IPS-18c (cell line): ENCODE results near the gene OR1E1.
"Not testable (repeated sequence)": the region's sequence is repeated elsewhere in the genome, so short reads cannot be mapped to it uniquely, and the experiment has no call there.

Experiments
- H3K4me3 ChIP-seq: 2 replicates; pipeline ENCODE4 v1.7.0; 2013; ENCODE audit warnings: low read depth, mild to moderate bottlenecking, low read length, moderate library complexity; ENCODE audit not compliant: insufficient read depth
- H3K9me3 ChIP-seq: one replicate; pipeline ENCODE4 v1.6.1; 2013; ENCODE audit warnings: mild to moderate bottlenecking, low read length, moderate library complexity; ENCODE audit not compliant: control insufficient read depth, insufficient read depth

The OR1E1 gene

DNA sequence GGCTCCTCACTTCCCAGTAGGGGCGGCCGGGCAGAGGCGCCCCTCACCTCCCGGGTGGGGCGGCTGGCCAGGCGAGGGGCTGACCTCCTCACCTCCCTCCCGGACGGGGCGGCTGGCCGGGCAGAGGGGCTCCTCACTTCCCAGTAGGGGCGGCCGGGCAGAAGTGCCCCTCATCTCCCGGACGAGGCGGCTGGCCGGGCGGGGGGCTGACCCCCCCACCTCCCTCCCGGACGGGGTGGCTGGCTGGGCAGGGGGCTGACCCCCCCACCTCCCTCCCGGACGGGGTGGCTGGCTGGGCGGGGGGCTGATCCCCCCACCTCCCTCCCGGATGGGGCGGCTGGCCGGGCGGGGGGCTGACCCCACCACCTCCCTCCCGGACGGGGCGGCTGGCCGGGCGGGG lies 27.0 kb downstream of the OR1E1 start:
- H3K9me3 ChIP-seq, H3K4me3 ChIP-seq: not testable (repeated sequence)
